IPS-NIHi11 (cell line): ENCODE measurements around the gene SH3PXD2A.
"Not testable (repeated sequence)": the region's sequence is repeated elsewhere in the genome, so short reads cannot be mapped to it uniquely, and the experiment has no call there.

Source experiments
- DNase-seq: peaks from one replicate; pipeline ENCODE4 v3.0.0; 2012; ENCODE audit warnings: mixed read lengths, low spot score

The SH3PXD2A gene

GRCh38 chr10:103663802-103664201 lies 191.6 kb downstream of the SH3PXD2A start:
- peak; percentile 69 for DNase-seq

- no peak for DNase-seq
Observed at GRCh38 chr10:103663236-103663635, 192.1 kb downstream of the SH3PXD2A start.

GRCh38 chr10:103662704-103663103 lies 192.7 kb downstream of the SH3PXD2A start:
- DNase-seq: not testable (repeated sequence)

GRCh38 chr10:103661198-103661950 lies 194.0 kb downstream of the SH3PXD2A start:
- peak; percentile 90 for DNase-seq

GRCh38 chr10:103660364-103661197 lies 194.8 kb downstream of the SH3PXD2A start:
- no peak for DNase-seq

- peak; percentile 78 for DNase-seq
Observed at GRCh38 chr10:103659674-103660363, 195.6 kb downstream of the SH3PXD2A start.

- DNase-seq: no peak
Observed at GRCh38 chr10:103658049-103658577, 197.3 kb downstream of the SH3PXD2A start.

- DNase-seq: no peak
Observed at GRCh38 chr10:103657061-103657591, 198.2 kb downstream of the SH3PXD2A start.

- no peak for DNase-seq
Observed at GRCh38 chr10:103654925-103655324, 200.5 kb downstream of the SH3PXD2A start.

- DNase-seq: no peak
Observed at GRCh38 chr10:103653581-103654037, 201.8 kb downstream of the SH3PXD2A start.

- no peak for DNase-seq
Observed at GRCh38 chr10:103652599-103653281, 202.6 kb downstream of the SH3PXD2A start.

- DNase-seq: no peak
Observed at GRCh38 chr10:103651783-103652476, 203.4 kb downstream of the SH3PXD2A start.

GRCh38 chr10:103651333-103651732 lies 204.0 kb downstream of the SH3PXD2A start:
- no peak for DNase-seq

GRCh38 chr10:103649654-103650423 lies 205.5 kb downstream of the SH3PXD2A start:
- no peak for DNase-seq

- no peak for DNase-seq
Observed at GRCh38 chr10:103648636-103649532, 206.5 kb downstream of the SH3PXD2A start.

- DNase-seq: no peak
Observed at GRCh38 chr10:103648251-103648635, 207.1 kb downstream of the SH3PXD2A start.

- no peak for DNase-seq
Observed at GRCh38 chr10:103646304-103646703, 209.1 kb downstream of the SH3PXD2A start.

- DNase-seq: no peak
Observed at GRCh38 chr10:103645141-103646054, 210.0 kb downstream of the SH3PXD2A start.
